Activated naive CD4-positive, alpha-beta T cell treated with anti-CD3 and anti-CD28 coated beads, Interleukin-2, amount 50 U/mL, for 72 hours (primary cell): Measurements from ENCODE around the gene ARHGAP29. TPM values are rescaled to one million over a fixed set of nuclear protein-coding genes. Genes with fewer than 3 reads are reported as not detected.

ENCODE experiments used
- ATAC-seq, 2 donors: fragments of 150-1000 bp; cut with Tn5 transposase; 2 replicates each; pipeline ENCODE4 v1.10.0; 2021; ENCODE audit warnings: mild to moderate bottlenecking in 2 of 2, moderate library complexity in 2 of 2
- DNase-seq, 2 donors: peaks; one replicate each; pipeline ENCODE4 v3.0.0; 2021 to 2022; ENCODE audit warnings: low spot score in 2 of 2
- H3K27ac Mint-ChIP-seq, 2 donors: one replicate each; pipeline ENCODE4 v1.8.0; 2022; ENCODE audit warnings: mild to moderate bottlenecking in 2 of 2, mixed read lengths in 2 of 2
- H3K36me3 Mint-ChIP-seq, 2 donors: one replicate each; pipeline ENCODE4 v1.8.0; 2022; ENCODE audit warnings: mixed read lengths in 2 of 2
- H3K9me3 Mint-ChIP-seq, 2 donors: one replicate each; pipeline ENCODE4 v1.8.0; 2022; ENCODE audit warnings: mixed read lengths in 2 of 2
- total RNA-seq, 2 donors: library from RNA; stranded (reverse); gene quantifications; one replicate each; pipeline ENCODE4 v1.2.3, GENCODE V29; 2022

Gene ARHGAP29
- total RNA-seq, 2 donors from 2014 or later, result 0.16 TPM; not detected in 1

- ATAC-seq, result no peak
- Mint-ChIP-seq H3K9me3 (no peaks in the 10 kb centered on the region), H3K36me3 (no peaks in the 10 kb centered on the region)
Measured at GRCh38 chr1:94227624-94228023, 9.8 kb downstream of the ARHGAP29 start.

GRCh38 chr1:94225845-94226244 lies 11.5 kb downstream of the ARHGAP29 start:
- Mint-ChIP-seq H3K36me3 (no peaks in the 10 kb centered on the region), H3K9me3 (no peaks in the 10 kb centered on the region), H3K27ac (no peak overlapping the region)
- ATAC-seq, result no peak
- no peak for DNase-seq

More at GRCh38 chr1:94227624-94228023, 9.8 kb downstream of the ARHGAP29 start:
- H3K27ac Mint-ChIP-seq, result no peak overlapping the region
- DNase-seq, result no peak

GRCh38 chr1:94218332-94218731 lies 19.1 kb downstream of the ARHGAP29 start:
- Mint-ChIP-seq H3K9me3 (no peaks in the 10 kb centered on the region), H3K36me3 (no peaks in the 10 kb centered on the region), H3K27ac (no peak overlapping the region)
- ATAC-seq (no peak), DNase-seq (no peak)

GRCh38 chr1:94215955-94216354 lies 21.4 kb downstream of the ARHGAP29 start:
- H3K9me3 Mint-ChIP-seq, result no peaks in the 10 kb centered on the region
- ATAC-seq (no peak), DNase-seq (no peak)
- H3K27ac Mint-ChIP-seq, result no peak overlapping the region
- no peaks in the 10 kb centered on the region for H3K36me3 Mint-ChIP-seq

- DNase-seq (no peak), ATAC-seq (no peak)
- Mint-ChIP-seq H3K36me3 (no peaks in the 10 kb centered on the region), H3K9me3 (no peaks in the 10 kb centered on the region), H3K27ac (no peak overlapping the region)
Measured at GRCh38 chr1:94209982-94210381, 27.4 kb downstream of the ARHGAP29 start.

GRCh38 chr1:94209425-94209824 lies 28.0 kb downstream of the ARHGAP29 start:
- no peak for ATAC-seq
- H3K9me3 Mint-ChIP-seq, result no peaks in the 10 kb centered on the region
- no peak for DNase-seq
- no peaks in the 10 kb centered on the region for H3K36me3 Mint-ChIP-seq
- no peak overlapping the region for H3K27ac Mint-ChIP-seq

- H3K36me3 Mint-ChIP-seq, result no peaks in the 10 kb centered on the region
- no peaks in the 10 kb centered on the region for H3K9me3 Mint-ChIP-seq
- no peak overlapping the region for H3K27ac Mint-ChIP-seq
- DNase-seq, result no peak
- no peak for ATAC-seq
Measured at GRCh38 chr1:94207695-94208094, 29.7 kb downstream of the ARHGAP29 start.

GRCh38 chr1:94205639-94206038 lies 31.7 kb downstream of the ARHGAP29 start:
- no peak for DNase-seq
- Mint-ChIP-seq H3K9me3 (no peaks in the 10 kb centered on the region), H3K36me3 (no peaks in the 10 kb centered on the region), H3K27ac (no peak overlapping the region)
- no peak for ATAC-seq

GRCh38 chr1:94202241-94202640 lies 35.1 kb downstream of the ARHGAP29 start:
- Mint-ChIP-seq H3K27ac (no peak overlapping the region), H3K9me3 (no peaks in the 10 kb centered on the region), H3K36me3 (no peaks in the 10 kb centered on the region)
- ATAC-seq (no peak), DNase-seq (no peak)

GRCh38 chr1:94199398-94199797 lies 38.0 kb downstream of the ARHGAP29 start:
- H3K9me3 Mint-ChIP-seq, result no peaks in the 10 kb centered on the region
- no peaks in the 10 kb centered on the region for H3K36me3 Mint-ChIP-seq
- H3K27ac Mint-ChIP-seq, result no peak overlapping the region
- DNase-seq, result no peak
- ATAC-seq, result no peak

- no peak for ATAC-seq
- H3K9me3 Mint-ChIP-seq, result no peaks in the 10 kb centered on the region
- H3K27ac Mint-ChIP-seq, result no peak overlapping the region
- no peak for DNase-seq
- no peaks in the 10 kb centered on the region for H3K36me3 Mint-ChIP-seq
Measured at GRCh38 chr1:94194079-94194865, 43.1 kb downstream of the ARHGAP29 start.

GRCh38 chr1:94193128-94193527 lies 44.3 kb downstream of the ARHGAP29 start:
- H3K9me3 Mint-ChIP-seq, result no peaks in the 10 kb centered on the region
- no peak for DNase-seq
- H3K27ac Mint-ChIP-seq, result no peak overlapping the region
- no peak for ATAC-seq
- no peaks in the 10 kb centered on the region for H3K36me3 Mint-ChIP-seq

GRCh38 chr1:94191216-94191615 lies 46.2 kb downstream of the ARHGAP29 start:
- ATAC-seq (no peak), DNase-seq (no peak)
- H3K9me3 Mint-ChIP-seq, result no peaks in the 10 kb centered on the region
- H3K27ac Mint-ChIP-seq, result no peak overlapping the region
- H3K36me3 Mint-ChIP-seq, result no peaks in the 10 kb centered on the region

- DNase-seq (no peak), ATAC-seq (no peak)
- Mint-ChIP-seq H3K36me3 (no peaks in the 10 kb centered on the region), H3K27ac (no peak overlapping the region), H3K9me3 (no peaks in the 10 kb centered on the region)
Measured at GRCh38 chr1:94186946-94187345, 50.4 kb downstream of the ARHGAP29 start.

- no peaks in the 10 kb centered on the region for H3K9me3 Mint-ChIP-seq
- no peaks in the 10 kb centered on the region for H3K36me3 Mint-ChIP-seq
- no peak overlapping the region for H3K27ac Mint-ChIP-seq
- no peak for DNase-seq
- ATAC-seq, result no peak
Measured at GRCh38 chr1:94183197-94183815, 54.1 kb downstream of the ARHGAP29 start.

GRCh38 chr1:94182191-94182590 lies 55.2 kb downstream of the ARHGAP29 start:
- no peak for DNase-seq
- H3K36me3 Mint-ChIP-seq, result no peaks in the 10 kb centered on the region
- H3K9me3 Mint-ChIP-seq, result no peaks in the 10 kb centered on the region
- no peak for ATAC-seq
- no peak overlapping the region for H3K27ac Mint-ChIP-seq

- Mint-ChIP-seq H3K27ac (no peak overlapping the region), H3K9me3 (no peaks in the 10 kb centered on the region), H3K36me3 (no peaks in the 10 kb centered on the region)
- ATAC-seq, result no peak
- DNase-seq, result no peak
Measured at GRCh38 chr1:94180650-94181049, 56.7 kb downstream of the ARHGAP29 start.

- Mint-ChIP-seq H3K27ac (no peak overlapping the region), H3K36me3 (no peaks in the 10 kb centered on the region), H3K9me3 (no peaks in the 10 kb centered on the region)
- ATAC-seq (no peak), DNase-seq (no peak)
Measured at GRCh38 chr1:94178901-94179300, 58.5 kb downstream of the ARHGAP29 start.
